IMR-90 (cell line): ENCODE measurements around the gene IFI44L. TPM values are rescaled to one million over a fixed set of nuclear protein-coding genes. Genes with fewer than 3 reads are reported as not detected.

ENCODE experiments used
- ATAC-seq: fragments of 200-7000 bp; cut with Tn5 transposase; 2 replicates; pipeline ENCODE4 v1.9.1; 2020; ENCODE audit warnings: low read depth, mild to moderate bottlenecking, moderate library complexity
- BruUV-seq: library from RNA; stranded (reverse); fragments of 400-500 nt; replicated peaks from 2 replicates; lab custom pipeline; 2021; lab: Mats Ljungman, UMichigan
- CTCF ChIA-PET: fragments of 300-600 bp; formaldehyde crosslinking; extraction: SDS; loops from one replicate; lab custom pipeline; 2021; ENCODE audit warnings: antibody characterized with exemption; lab: Yijun Ruan, JAX
- POLR2A ChIA-PET: fragments of 300-600 bp; sonication (Branson Sonifier 250); formaldehyde crosslinking; loops from one replicate; lab custom pipeline; 2022; ENCODE audit warnings: antibody characterized with exemption; ENCODE audit not compliant: unreplicated experiment; lab: Charles Lee
- DNase-seq: peaks from one replicate; pipeline ENCODE4 v3.0.0; 2013
- H2AFZ ChIP-seq: replicated peaks from 2 replicates; pipeline ENCODE3; 2013; ENCODE audit warnings: low read length, mild to moderate bottlenecking; ENCODE audit not compliant: poor library complexity
- H2AK5ac ChIP-seq: 2 replicates; pipeline ENCODE4 v1.6.1; 2013; ENCODE audit warnings: low read depth, low read length, inconsistent platforms
- H2AK9ac ChIP-seq: replicated peaks from 2 replicates; pipeline ENCODE3; 2013; ENCODE audit warnings: mild to moderate bottlenecking, low read depth, low read length, moderate library complexity; ENCODE audit not compliant: poor library complexity
- H2BK120ac ChIP-seq: 2 replicates; pipeline ENCODE4 v1.6.1; 2013; ENCODE audit warnings: low read depth, low read length, inconsistent platforms
- H2BK15ac ChIP-seq: 3 replicates; pipeline ENCODE4 v1.6.1; 2013; ENCODE audit warnings: low read depth, low read length, inconsistent platforms
- H2BK20ac ChIP-seq: 2 replicates; pipeline ENCODE4 v1.6.1; 2013; ENCODE audit warnings: low read depth, mild to moderate bottlenecking, inconsistent platforms, low read length, moderate library complexity
- H2BK5ac ChIP-seq: 2 replicates; pipeline ENCODE4 v1.6.1; 2013; ENCODE audit warnings: mild to moderate bottlenecking, low read depth, low read length, inconsistent platforms; ENCODE audit not compliant: poor library complexity, severe bottlenecking
- H3K14ac ChIP-seq: replicated peaks from 2 replicates; pipeline ENCODE4 v1.6.1; 2013; ENCODE audit warnings: low read depth, low read length, inconsistent platforms
- H3K18ac ChIP-seq: 2 replicates; pipeline ENCODE4 v1.6.1; 2013; ENCODE audit warnings: low read depth, low read length, control low read depth
- H3K23ac ChIP-seq: 2 replicates; pipeline ENCODE4 v1.6.1; 2013; ENCODE audit warnings: low read depth, low read length, inconsistent platforms
- H3K27ac ChIP-seq: 2 replicates; pipeline ENCODE4 v1.5.1; 2013; ENCODE audit warnings: mild to moderate bottlenecking, control low read depth, low read length; ENCODE audit not compliant: insufficient read depth
- H3K27me3 ChIP-seq: 2 replicates; pipeline ENCODE4 v1.6.1; 2013; ENCODE audit warnings: low read length; ENCODE audit not compliant: control insufficient read depth, insufficient read depth
- H3K36me3 ChIP-seq: 2 replicates; pipeline ENCODE4 v1.6.1; 2013; ENCODE audit warnings: low read length, mixed read lengths; ENCODE audit not compliant: control insufficient read depth, insufficient read depth
- H3K4ac ChIP-seq: 2 replicates; pipeline ENCODE4 v1.6.1; 2013; ENCODE audit warnings: low read depth, low read length, inconsistent platforms
- H3K4me1 ChIP-seq: 2 replicates; pipeline ENCODE4 v1.6.1; 2013; ENCODE audit warnings: low read length, mixed read lengths; ENCODE audit not compliant: control insufficient read depth, insufficient read depth
- H3K4me2 ChIP-seq: 2 replicates; pipeline ENCODE4 v1.6.1; 2013; ENCODE audit warnings: low read depth, mild to moderate bottlenecking, control low read depth, low read length, moderate library complexity
- H3K4me3 ChIP-seq: 2 replicates; pipeline ENCODE4 v1.5.1; 2013; ENCODE audit warnings: low read depth, mild to moderate bottlenecking, control low read depth, low read length, moderate library complexity; ENCODE audit not compliant: insufficient read depth
- H3K56ac ChIP-seq: 2 replicates; pipeline ENCODE4 v1.6.1; 2013; ENCODE audit warnings: low read length, inconsistent platforms; ENCODE audit not compliant: insufficient read depth; ENCODE audit errors: extremely low read depth
- H3K79me1 ChIP-seq, 2 experiments: 2 replicates each; pipeline ENCODE4 v1.6.1; 2013; ENCODE audit warnings: low read length in 2 of 2, inconsistent platforms in 1 of 2, low read depth in 1 of 2
- H3K9ac ChIP-seq: 2 replicates; pipeline ENCODE4 v1.6.1; 2013; ENCODE audit warnings: low read depth, low read length, control low read depth
- H3K9me1 ChIP-seq: 2 replicates; pipeline ENCODE4 v1.6.1; 2013; ENCODE audit warnings: low read length, inconsistent platforms; ENCODE audit not compliant: insufficient read depth
- H3K9me3 ChIP-seq: 2 replicates; pipeline ENCODE4 v1.6.1; 2013; ENCODE audit warnings: low read length; ENCODE audit not compliant: control insufficient read depth, insufficient read depth
- H4K20me1 ChIP-seq: 2 replicates; pipeline ENCODE4 v1.6.1; 2013; ENCODE audit warnings: low read length, inconsistent platforms; ENCODE audit not compliant: insufficient read depth
- H4K5ac ChIP-seq: 2 replicates; pipeline ENCODE4 v1.6.1; 2013; ENCODE audit warnings: mild to moderate bottlenecking, low read depth, low read length, control low read depth
- H4K8ac ChIP-seq, 2 experiments: 2 replicates each; pipeline ENCODE4 v1.6.1; 2013; ENCODE audit warnings: low read depth in 2 of 2, low read length in 2 of 2, control low read depth in 1 of 2, inconsistent platforms in 1 of 2
- H4K91ac ChIP-seq: 2 replicates; pipeline ENCODE4 v1.6.1; 2013; ENCODE audit warnings: low read depth, low read length, inconsistent platforms; ENCODE audit not compliant: insufficient read depth
- BHLHE40 ChIP-seq: fragments of 150-350 bp; IDR thresholded peaks from 2 replicates; pipeline ENCODE4 v1.6.1; 2016; ENCODE audit warnings: mild to moderate bottlenecking, low read depth, low read length
- FOS ChIP-seq: fragments of 150-350 bp; IDR thresholded peaks from 2 replicates; pipeline ENCODE4 v1.6.1; 2016; ENCODE audit warnings: low read depth, low read length
- MXI1 ChIP-seq: IDR thresholded peaks from 2 replicates; pipeline ENCODE4 v1.6.1; 2012; ENCODE audit warnings: low read depth, mild to moderate bottlenecking, low read length, moderate library complexity, borderline replicate concordance
- RAD21 ChIP-seq: IDR thresholded peaks from 2 replicates; pipeline ENCODE4 v1.6.1; 2012; ENCODE audit warnings: low read length, improper control_type of control experiment
- SMC3 ChIP-seq: fragments of 150-350 bp; IDR thresholded peaks from 2 replicates; pipeline ENCODE4 v1.6.1; 2016; ENCODE audit warnings: low read depth, mild to moderate bottlenecking, antibody characterized with exemption, low read length, moderate library complexity
- WGBS, 2 experiments: methylation state at CpG; one replicate each; pipeline versions ENCODE4 v1.1.5 to v1.1.7; 2013; ENCODE audit warnings: missing lambda C conversion rate in 2 of 2; ENCODE audit not compliant: insufficient read length in 1 of 2; ENCODE audit errors: extremely low coverage in 2 of 2; 5-methylcytosine and 5-hydroxymethylcytosine counted together
- dilution Hi-C: fragments of 300-500 bp; cut with HindIII; formaldehyde crosslinking; loops from one replicate; pipeline ENCODE4 v1.14.3; 2018; ENCODE audit warnings: low sequenced_read_pairs; ENCODE audit not compliant: unreplicated experiment
- in situ Hi-C: fragments of 300-500 bp; cut with MboI; formaldehyde crosslinking; loops from 3 replicates; pipeline ENCODE4 v1.14.3; 2019; ENCODE audit warnings: low sequenced_read_pairs, inconsistent platforms, mixed read lengths
- intact Hi-C: fragments of 100-400 bp; cut with micrococcal nuclease; formaldehyde crosslinking; loops from 2 replicates; pipeline ENCODE4 v1.10.0; 2022
- polyA plus RNA-seq, 3 experiments: library from polyadenylated mRNA; depleted of rRNA; stranded (reverse); fragments of >200 nt; gene quantifications; 2 replicates each; pipeline ENCODE4 v1.2.3, GENCODE V29; 2012; ENCODE audit warnings: low replicate concordance in 1 of 3
- total RNA-seq: library from RNA; depleted of rRNA; stranded (reverse); fragments of >200 nt; gene quantifications from 2 replicates; pipeline ENCODE4 v1.2.3, GENCODE V29; 2012
- TF ChIP-seq, protein P1 (sequence below): conservative IDR thresholded peaks from 2 replicates; pipeline ENCODE4 v1.5.1; 2012; ENCODE audit warnings: mild to moderate bottlenecking, low read depth, low read length, improper control_type of control experiment

The IFI44L gene
- total and polyA plus RNA-seq, 2 of the 4 experiments (the other 2 are of a cell fraction): 0.18 to 0.19 TPM

DNA sequence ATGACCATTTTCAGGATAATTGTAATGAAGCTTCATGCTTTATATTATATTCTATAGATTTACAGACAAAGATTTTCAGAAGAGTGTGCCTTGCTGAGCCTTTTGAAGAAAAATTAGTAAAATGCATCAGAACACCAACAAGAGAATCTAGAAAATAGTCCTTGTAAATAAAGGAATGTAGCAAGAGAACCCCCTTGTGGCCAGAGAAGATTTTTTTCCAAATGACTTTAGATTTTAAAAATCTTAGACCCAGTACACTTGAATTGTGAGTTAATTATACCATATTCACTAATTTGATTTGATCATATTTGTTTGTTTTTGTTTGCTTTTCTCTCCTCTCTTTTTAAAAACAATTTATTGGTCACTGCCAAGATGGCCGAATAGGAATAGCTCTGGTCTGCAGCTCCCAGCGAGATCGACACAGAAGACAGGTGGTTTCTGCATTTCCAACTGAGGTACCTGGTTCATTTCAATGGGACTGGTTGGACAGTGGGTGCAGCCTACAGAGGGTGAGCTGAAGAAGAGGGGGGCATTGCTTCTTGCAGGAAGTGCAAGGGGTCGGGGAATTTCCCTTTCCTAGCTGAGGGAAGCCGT is 12.8 kb upstream of the IFI44L start:
- Histone ChIP-seq H4K20me1 (no peaks in the 10 kb centered on the region), H4K5ac (no peak overlapping the region), H3K4me2 (no peak overlapping the region), H3K4me1 (0 out of 2 replicates have a peak, but pooled peaks cover 2% of the 10 kb centered on the region), H2AK5ac (no peak overlapping the region), H2BK5ac (no peak overlapping the region), H2AFZ (no peak overlapping the region), H2BK120ac (no peak overlapping the region), H3K56ac (no peak overlapping the region), H2AK9ac (no peak overlapping the region), H4K91ac (no peak overlapping the region), H3K27me3 (no peaks in the 10 kb centered on the region), H3K27ac (no peak overlapping the region), H3K18ac (no peak overlapping the region), H3K9ac (no peak overlapping the region), H3K79me1 (no peaks in the 10 kb centered on the region), H3K14ac (no peak overlapping the region), H3K9me1 (no peaks in the 10 kb centered on the region), H3K9me3 (no peaks in the 10 kb centered on the region), H2BK20ac (no peak overlapping the region), H4K8ac (no peak overlapping the region), H3K4ac (no peak overlapping the region), H3K23ac (no peak overlapping the region), H2BK15ac (no peak overlapping the region), H3K4me3 (no peak overlapping the region), H3K36me3 (no peaks in the 10 kb centered on the region)
- ATAC-seq (no peak; the same call in 1 of the 2 replicates), DNase-seq (peak; percentile 51)
- ChIA-PET POLR2A (no interaction called here), CTCF (interaction anchor here (0.5 to 3.7 kb wide), 5 partner anchors 463 to 493 kb away, joined by 3 to 32 read pairs (median 4); no protein-coding TSS in a partner anchor)
- WGBS, 2 experiments: no CpG with 5 or more reads among the region's 5 CpGs
- BruUV-seq: no TSS peak
- in situ Hi-C loops: loop anchor here (5.0 kb wide), 1 partner anchor 475 kb away; no protein-coding TSS in a partner anchor
- no peak for TF ChIP-seq FOS
- TF ChIP-seq, protein P1, sequence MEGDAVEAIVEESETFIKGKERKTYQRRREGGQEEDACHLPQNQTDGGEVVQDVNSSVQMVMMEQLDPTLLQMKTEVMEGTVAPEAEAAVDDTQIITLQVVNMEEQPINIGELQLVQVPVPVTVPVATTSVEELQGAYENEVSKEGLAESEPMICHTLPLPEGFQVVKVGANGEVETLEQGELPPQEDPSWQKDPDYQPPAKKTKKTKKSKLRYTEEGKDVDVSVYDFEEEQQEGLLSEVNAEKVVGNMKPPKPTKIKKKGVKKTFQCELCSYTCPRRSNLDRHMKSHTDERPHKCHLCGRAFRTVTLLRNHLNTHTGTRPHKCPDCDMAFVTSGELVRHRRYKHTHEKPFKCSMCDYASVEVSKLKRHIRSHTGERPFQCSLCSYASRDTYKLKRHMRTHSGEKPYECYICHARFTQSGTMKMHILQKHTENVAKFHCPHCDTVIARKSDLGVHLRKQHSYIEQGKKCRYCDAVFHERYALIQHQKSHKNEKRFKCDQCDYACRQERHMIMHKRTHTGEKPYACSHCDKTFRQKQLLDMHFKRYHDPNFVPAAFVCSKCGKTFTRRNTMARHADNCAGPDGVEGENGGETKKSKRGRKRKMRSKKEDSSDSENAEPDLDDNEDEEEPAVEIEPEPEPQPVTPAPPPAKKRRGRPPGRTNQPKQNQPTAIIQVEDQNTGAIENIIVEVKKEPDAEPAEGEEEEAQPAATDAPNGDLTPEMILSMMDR: peak; percentile 79
- peak; percentile 83 for TF ChIP-seq RAD21
- TF ChIP-seq MXI1: no peak
- TF ChIP-seq BHLHE40: no peak
- TF ChIP-seq SMC3: peak; percentile 91
- dilution Hi-C loops: loop anchor here (10.0 kb wide), 1 partner anchor 463 kb away; no protein-coding TSS in a partner anchor
- intact Hi-C loops: loop anchor here (1.0 to 10.0 kb wide), 4 partner anchors 117 to 477 kb away; partner anchors contain the start of gene PTGFR
